Stimulated activated CD8-positive, alpha-beta memory T cell treated with anti-CD3 and anti-CD28 coated beads, Interleukin-2, amount 100 ng/mL, for 48 hours (primary cell): ENCODE data around the gene GPR17.

Source experiments
- DNase-seq, 2 donors: peaks; one replicate each; pipeline ENCODE4 v3.0.0-alpha.2; 2020; ENCODE audit warnings: low read depth in 2 of 2

The GPR17 gene

DNA sequence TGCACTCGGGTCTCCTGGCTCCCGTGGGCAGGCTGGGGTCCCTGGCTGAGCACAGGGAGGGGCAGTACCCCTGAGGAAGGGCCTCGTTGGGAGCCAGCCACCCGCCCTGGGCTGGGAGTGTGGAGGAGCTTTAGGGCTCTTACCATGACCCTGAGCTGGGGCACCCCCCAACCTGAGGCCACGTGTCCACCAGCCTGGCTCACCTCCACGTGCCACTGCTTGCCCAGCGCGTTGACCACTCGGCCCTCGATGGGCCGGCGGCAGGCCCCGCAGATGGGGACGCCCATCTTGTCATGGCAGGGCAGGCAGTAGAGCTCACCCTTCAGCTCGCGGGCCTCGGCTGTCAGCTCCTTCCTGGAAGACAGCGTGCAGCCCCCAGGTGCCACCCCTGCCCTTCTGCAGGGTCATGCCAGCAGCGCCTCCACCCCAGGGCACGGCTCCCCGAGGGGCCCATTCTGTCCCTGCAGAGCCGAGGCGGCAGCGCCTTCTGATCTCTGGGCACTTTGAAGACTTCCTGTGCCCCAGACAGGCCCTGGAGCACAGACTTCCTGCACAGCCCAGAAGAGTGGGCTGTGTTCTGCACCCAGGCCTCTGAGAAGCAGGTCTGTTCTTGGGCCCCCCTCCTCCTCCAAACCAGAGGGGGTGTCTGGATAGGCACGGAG lies 4.0 kb upstream of the GPR17 start:
- DNase-seq = no peak

DNA sequence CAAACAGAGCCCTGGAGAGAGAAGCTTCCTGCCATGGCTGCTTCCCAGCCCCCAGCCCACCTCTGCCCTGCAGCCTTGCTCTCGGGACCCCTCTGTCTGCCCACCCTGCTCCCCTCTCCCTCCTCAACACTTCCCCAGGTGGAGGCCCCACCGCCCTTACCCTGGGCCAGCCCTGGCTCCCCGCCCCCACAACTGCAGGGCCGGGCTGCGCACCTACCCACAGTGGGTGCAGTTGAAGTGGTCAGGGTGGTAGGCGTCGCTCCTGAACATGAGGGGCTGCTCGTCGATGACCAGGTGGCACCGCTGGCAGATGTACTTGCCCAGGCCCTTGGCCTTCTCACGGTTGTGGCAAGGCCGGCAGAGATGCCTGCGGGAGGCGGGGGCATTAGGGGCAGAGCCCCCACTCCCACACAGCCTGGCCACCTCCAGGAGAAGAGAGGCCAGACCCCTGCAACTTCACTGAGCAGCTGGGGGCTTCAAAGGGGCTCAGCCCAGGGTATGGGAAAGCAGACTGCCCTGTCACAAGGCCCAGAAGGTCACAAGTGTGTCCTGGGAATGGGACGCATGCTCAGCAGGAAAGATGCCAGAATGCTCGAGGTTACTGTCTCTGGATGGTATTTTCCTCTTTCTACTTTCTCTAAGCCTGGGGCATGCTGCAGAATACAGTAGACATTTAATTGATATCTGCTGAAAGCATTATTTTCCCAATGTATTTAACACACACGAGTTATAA lies 3.1 kb upstream of the GPR17 start:
- DNase-seq = no peak

DNA sequence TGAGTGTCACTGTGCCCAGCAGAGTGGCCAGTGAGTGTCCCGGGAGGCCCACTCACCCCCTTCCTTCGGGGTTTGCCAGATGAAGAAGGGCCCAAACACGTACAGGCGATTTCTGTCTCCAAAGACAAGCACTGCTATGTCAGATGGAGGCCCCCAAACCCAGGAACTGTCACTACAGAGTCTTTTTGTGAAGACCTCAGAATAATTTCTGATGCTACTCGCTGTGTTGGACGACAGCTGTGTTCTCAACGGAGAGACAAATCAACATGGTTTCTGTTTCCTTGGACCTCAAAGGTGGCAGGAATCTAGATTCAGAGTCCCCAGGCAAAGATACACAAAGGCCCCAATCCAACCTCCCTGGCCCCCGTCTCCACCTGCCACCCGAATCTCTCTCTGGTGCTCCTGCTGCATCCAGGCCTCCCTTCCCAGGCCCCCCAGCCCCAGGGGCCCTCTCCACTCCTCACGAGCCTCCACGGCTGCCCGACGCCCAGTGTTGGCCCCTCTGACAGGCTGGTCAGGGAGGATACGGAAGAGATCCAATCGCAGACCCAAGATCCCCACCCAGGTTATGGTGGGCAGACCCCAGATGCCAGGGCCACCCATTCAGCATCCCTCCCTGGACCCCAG lies 2.4 kb upstream of the GPR17 start:
- DNase-seq = no peak

DNA sequence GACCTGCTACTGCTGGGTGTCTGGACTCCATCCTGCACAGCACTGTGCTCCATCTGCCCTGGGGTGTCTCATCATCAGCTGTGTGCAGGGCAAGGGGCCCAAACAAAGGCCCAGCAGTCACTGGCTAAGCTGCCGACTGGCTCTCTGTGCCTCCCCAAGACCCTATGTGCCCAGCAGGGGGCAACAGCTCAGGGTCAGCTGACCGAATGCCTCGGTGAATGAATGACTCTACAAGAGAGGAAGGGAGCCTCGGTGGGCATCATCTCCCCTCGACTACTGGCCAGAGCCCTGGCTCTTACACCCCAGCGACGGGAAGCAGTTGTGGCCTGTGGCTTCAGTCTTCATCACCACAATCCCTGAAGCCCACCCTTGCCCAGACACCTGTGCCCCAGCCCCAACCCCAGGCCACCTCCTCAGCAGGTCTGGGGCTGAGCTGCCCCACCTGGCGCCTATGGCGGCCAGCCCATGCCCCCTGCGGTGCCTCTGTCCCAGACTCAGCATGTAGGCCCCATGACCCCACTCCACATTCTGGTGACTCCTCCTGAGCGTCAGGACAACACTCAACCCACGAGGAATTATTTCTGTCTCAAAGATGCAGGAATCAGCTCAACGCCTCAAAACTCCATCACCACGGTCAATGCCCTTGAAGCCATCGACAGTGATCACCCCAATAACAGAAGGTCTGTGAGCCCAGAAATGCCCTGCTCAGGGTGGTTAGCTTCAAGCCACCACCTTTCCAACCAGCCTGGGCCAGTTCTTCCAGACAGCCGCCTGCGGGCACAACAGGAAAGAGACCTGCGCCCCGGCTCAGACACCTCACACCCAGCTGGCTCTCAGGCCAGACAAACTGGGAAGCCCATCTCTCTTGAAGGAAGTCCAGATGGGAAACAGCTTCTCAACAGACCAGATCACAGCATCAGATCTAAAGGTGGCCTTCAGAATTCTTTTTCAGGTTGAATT lies 1.6 kb upstream of the GPR17 start:
- DNase-seq = no peak

DNA sequence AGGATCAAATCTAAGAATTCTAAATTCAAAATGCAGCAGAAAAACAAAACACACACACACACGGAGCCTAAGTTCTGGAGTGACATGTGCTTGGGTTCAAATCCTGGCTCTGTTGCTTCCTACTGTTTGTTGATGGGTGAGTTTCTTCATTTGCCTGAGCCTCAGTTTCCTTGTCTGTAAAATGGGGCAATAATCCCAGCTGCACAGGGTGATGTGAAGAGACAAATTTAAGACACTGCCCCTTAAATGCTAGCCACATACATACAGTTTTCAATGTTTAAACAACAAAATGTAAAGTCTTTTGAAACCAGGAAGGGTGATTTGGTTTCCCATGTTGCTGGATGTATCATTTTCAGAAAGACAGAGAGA lies 943 bp upstream of the GPR17 start:
- DNase-seq = no peak

DNA sequence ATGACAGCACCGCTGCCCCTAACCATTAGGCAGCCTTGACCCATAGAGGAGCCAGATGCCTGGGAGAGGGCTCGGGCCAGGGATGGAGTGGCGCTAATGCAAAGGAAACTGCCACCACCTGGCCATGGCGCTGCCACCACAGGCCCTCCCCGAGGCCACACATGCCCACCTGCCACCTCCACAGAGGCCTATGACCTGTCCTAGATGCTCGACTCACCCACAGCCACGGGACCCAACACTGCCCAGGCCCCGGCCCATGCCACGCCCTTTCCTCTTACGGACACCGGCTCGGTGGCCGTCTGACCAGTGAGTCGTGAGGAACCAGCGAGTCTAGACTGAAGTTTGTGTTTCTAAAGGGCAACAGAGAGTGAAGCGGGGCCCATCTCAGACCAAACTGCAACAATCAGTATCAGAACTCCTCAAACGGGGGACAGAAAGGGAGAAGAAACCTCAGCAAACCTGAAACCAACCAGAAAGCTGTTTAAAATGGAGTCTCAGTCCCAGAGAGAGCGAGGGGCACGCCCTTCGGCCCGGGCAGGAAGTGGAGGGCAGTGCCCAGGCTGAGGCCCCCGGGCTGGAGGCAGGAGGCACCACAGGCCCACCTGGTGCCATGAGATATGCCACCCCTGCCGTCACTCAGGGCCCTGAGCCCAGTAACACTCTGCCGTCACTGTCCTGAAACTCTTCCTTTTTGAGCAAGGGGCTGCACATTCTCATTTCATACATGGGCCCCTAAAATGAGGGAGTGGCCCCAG lies 711 bp downstream of the GPR17 start:
- DNase-seq = no peak

DNA sequence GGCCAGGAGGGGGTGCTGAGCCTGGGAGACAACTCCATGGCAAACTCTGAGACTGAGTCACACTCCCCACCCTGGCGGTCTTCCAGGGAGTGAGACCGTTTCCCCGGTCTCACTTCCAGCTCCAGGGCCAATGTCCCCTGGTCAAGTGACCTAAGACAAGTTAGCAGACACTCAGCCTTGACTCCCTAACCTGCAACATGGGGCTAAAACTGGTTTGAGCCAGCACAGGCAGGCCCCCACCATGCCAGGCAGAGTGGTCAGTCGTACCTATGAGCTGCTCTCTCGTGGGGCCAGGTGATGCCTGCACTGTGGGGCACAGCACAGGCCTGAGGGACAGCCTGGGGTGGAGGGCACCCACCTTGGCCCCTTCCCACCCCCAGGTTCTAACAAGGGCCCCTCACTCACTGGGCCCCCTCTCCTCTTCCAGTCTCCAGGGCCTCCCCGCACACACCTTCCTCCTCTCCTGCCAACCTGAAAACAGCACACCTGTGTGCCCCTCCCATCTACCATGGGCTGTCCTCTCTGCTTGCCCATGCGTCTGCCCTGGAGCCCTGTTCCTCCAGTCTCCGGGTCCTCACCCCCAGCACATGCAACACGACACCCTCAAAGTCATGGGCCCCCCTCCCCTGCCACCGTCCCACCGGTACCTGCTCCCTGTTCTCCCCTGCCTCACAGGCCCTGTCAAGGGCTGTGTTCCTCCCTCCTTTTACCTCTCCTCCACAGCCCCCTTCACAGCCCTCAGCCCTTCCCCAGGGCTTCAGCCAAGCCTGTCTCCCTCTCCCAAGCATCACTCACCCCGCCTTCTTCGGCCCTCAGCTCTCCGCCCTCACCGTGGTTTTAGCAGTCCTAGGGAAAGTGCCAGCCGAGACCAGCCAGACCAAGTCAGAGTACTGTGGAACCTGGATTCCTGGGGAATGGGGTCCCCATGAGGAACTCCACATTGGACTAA lies 1.6 kb downstream of the GPR17 start:
- no peak for DNase-seq

DNA sequence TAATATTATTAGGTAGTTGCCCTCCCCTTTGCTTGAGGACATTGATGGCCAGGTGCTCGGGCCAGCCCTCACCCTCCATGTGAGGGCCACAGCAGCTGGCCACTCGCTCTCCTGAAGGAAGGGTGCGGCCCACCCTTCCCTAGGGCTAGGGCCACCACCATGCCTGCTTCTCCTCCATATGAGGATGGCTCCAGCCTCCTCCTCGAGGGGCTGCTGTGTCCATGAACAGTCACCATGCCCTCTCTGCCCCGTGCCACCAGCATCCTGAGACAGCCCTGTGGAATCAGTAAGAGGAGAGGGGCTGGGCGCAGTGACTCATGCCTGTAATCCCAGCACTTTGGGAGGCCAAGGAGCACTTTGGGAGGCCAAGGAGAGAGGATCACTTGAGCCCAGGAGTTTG lies 2.4 kb downstream of the GPR17 start:
- no peak for DNase-seq

DNA sequence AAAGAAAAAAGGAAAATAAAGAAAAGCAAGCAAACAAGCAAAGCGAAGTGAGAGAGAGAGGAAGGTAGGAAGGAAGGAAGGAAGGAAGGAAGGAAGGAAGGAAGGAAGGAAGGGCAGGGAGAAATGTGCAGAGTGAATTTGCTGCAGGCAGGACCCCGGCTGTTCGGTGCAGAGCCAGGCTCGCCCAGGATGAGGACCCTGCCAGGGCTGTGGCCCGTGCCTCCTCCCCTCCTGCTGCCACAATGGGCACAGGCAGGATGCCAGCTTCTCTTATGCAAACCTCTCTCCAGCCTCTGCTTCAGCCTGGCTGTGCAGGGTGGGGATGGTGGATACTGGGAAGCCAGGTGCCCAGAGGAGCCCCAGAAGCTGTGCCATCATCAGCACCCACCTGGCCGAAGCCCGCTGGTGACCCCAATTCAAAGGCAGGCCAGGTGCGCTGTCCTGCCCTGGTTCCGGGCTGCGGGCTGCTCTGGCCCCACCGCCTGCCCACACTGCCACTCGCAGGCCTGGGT lies 3.2 kb downstream of the GPR17 start:
- DNase-seq = no peak

DNA sequence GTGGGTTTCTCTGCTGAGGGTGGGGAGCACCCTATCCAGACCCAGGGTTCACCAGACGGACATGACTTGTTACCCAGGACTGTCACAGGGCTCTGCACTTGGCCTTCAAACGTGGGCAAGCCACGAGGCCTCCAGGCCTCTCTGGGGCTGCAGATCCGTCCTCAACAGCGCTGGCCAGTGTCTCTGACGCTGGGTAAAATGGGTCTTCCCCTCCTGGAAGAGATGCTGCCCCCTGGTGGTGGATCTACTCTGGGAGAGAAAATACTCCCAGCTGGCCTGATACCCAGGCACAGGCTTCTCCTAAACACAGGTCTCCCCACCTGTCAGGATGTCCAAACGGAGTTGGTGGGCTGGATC lies 3.7 kb downstream of the GPR17 start:
- peak; percentile 68 to 75 for DNase-seq

DNA sequence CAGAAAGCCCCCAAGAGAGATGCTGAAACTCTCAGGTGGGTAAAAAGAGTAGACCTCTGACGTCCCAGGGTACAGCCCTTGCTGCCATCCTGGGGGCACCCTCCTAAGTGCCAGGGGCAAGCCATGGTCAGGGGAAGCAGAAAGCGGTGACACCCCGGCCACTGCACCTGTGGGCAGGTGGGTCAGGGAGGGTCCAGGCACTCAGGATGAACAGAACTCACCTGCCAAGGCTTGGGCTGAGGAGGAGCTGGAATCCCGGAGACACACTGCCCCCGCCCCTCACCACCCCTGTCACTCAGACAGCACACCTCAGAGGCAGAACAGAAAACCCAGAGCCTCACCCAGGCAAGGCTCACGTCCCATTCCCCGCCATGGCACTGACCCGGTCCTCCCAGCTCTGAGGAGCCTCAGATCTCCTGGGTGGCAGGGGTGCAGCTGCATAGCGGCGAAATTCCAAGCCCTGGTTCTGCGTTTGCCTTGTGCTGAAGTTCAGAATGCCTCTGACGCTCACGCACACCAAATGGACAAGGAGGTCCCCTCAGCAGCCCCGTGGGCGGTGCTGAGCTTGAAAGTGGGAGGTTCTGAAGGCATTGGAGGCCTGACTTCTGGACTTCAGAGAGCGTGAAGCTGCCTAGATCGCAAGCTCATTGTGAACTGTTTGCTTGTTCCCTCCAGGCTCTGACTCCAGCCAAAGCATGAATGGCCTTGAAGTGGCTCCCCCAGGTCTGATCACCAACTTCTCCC lies 4.3 kb downstream of the GPR17 start:
- DNase-seq = no peak

DNA sequence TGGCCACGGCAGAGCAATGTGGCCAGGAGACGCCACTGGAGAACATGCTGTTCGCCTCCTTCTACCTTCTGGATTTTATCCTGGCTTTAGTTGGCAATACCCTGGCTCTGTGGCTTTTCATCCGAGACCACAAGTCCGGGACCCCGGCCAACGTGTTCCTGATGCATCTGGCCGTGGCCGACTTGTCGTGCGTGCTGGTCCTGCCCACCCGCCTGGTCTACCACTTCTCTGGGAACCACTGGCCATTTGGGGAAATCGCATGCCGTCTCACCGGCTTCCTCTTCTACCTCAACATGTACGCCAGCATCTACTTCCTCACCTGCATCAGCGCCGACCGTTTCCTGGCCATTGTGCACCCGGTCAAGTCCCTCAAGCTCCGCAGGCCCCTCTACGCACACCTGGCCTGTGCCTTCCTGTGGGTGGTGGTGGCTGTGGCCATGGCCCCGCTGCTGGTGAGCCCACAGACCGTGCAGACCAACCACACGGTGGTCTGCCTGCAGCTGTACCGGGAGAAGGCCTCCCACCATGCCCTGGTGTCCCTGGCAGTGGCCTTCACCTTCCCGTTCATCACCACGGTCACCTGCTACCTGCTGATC lies 4.9 kb downstream of the GPR17 start:
- DNase-seq = no peak

DNA sequence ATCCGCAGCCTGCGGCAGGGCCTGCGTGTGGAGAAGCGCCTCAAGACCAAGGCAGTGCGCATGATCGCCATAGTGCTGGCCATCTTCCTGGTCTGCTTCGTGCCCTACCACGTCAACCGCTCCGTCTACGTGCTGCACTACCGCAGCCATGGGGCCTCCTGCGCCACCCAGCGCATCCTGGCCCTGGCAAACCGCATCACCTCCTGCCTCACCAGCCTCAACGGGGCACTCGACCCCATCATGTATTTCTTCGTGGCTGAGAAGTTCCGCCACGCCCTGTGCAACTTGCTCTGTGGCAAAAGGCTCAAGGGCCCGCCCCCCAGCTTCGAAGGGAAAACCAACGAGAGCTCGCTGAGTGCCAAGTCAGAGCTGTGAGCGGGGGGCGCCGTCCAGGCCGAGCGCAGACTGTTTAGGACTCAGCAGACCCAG lies 5.4 kb downstream of the GPR17 start:
- DNase-seq = no peak

DNA sequence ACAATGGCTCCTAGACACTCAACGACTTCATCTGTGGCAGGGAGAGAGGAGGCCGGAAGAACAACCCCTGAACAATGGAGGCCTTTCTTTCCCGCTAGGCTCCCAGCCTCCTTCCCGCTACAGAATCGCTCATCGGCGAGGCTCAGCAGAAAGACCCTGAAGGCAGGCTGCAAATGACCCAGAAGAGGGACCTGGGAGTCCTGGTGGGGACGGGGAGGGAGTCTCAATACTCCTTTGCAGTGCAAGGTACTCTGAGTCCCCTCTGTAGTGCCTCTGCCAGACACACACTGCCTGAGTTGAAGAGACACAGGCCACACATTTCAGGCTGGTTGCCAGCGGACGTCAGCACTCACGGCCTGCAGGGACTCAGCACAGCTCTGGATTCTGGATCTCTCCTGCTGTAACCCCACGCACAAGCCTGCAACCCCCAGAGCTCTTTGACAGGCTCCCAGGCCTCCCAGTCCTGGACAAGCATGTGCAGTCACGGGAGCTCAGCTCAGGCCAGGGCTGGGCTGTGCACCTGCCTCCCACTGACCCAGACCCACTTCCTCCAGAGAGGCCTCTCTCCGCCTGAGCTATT lies 6.1 kb downstream of the GPR17 start:
- DNase-seq = no peak

DNA sequence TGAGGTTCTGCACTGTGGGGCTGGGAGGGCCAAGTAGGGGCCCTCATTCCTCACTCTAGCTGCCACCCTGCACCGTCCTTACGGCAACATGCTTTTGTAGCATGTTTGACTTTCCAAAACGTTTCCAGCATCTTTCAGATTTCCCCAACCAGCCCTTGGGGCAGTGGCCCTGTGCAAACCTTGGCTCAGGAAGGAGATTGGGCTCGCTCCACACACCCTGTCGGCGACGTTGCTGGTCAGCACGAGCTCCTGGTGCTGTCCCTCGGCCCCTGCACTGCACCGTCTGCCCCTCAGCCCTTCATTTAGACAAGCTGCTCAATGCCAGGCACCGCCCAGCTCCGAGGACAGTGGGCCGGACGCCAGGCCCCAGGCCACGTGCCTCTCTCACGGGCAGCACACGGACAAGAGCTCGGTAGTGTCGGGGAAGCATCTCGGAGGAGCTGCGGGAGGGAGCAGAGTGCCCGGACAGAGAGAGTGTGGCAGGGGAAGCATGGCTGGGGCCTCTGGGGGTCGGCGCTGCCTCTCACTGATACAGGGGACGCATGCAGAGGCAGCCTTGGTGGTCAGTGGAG lies 6.9 kb downstream of the GPR17 start:
- no peak for DNase-seq

DNA sequence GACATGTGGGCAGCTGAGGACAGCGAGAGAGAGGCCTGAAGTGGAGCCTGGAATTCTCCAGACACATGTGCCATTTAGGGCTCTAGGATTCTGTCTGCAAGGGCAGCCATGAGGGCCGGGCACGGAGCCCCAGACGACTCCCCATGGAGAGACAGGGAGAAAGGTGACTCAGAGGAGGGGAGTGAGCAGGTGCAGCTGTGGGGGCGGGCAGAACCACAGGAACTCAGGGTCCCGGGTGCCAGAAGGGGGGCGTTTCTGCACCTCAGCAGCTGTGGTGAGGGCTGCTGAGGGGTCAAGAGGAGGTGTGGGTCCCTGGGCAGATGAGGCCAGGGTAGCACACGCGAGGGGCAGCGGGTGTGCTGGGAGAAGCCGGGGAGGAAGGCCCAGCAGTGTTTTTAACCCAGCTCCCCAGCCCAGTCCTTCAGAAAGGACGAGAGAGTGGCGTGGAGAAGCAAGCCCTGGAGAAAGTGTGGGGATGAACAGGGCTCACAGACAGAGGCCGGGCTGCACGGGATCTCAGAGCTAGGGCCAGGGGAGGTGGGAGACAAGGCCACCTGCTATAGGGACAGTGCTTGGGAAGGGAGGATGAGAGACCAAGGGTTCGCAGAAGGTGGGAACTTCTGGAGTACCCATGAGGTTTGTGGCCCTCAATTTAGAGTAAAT lies 7.6 kb downstream of the GPR17 start:
- no peak for DNase-seq

DNA sequence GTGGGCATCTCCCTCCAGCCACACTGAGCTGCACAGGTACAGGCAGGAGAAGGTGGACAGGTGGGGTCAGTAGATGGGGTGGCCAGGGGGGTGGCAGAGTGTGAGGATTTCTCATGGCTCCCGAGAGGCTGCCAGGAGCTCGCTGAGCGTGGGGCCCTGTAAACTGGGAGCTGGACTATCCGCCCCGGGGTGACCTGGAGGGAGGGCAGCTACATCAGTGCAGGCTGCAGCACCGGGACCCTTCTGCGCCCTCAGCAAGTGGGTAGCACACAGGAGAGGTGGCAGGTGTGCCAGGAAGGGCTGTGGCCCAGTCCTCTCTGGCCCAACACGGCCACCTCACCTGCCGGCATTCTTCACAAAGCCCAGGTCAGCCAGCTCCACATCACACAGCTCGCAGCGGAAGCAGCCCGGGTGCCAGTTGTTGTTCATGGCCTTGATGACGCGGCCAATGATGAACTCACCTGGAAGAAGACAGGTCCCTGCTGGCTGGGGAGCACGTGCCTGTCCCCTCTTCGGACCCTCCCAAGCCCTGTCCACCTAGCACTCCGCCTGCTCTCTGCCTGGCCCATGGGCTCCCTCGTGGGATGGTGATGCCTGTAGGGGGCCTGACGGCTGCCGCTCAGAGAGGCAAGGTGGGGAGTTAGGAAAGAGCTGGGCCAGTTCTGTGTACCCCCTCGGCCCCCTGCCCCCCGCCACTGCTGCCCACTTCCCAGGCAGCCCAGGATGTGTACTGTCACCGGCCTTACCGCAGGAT lies 8.3 kb downstream of the GPR17 start:
- DNase-seq = no peak
